Mesendoderm (in vitro differentiated cells): ENCODE measurements around the gene CPXM1.

ENCODE experiments used
- DNase-seq: peaks from one replicate; pipeline ENCODE4 v3.0.0; 2013
- H2AK5ac ChIP-seq: 2 replicates; pipeline ENCODE4 v1.6.1; 2013; ENCODE audit warnings: low read length, inconsistent platforms
- H2BK120ac ChIP-seq: 2 replicates; pipeline ENCODE4 v1.6.1; 2013; ENCODE audit warnings: low read depth, mild to moderate bottlenecking, low read length, moderate library complexity, mixed read lengths
- H2BK15ac ChIP-seq: replicated peaks from 2 replicates; pipeline ENCODE4 v1.6.1; 2013; ENCODE audit warnings: low read depth, mild to moderate bottlenecking, moderate library complexity
- H2BK5ac ChIP-seq: 2 replicates; pipeline ENCODE4 v1.6.1; 2013; ENCODE audit warnings: low read length, inconsistent platforms
- H3K18ac ChIP-seq: 2 replicates; pipeline ENCODE4 v1.6.1; 2013; ENCODE audit warnings: mild to moderate bottlenecking, low read length, mixed read lengths
- H3K23ac ChIP-seq: one replicate; pipeline ENCODE4 v1.6.1; 2013; ENCODE audit warnings: low read length
- H3K27ac ChIP-seq: 2 replicates; pipeline ENCODE4 v1.5.1; 2013; ENCODE audit warnings: low read depth, mild to moderate bottlenecking, inconsistent platforms, low read length, moderate library complexity
- H3K27me3 ChIP-seq: 2 replicates; pipeline ENCODE4 v1.6.1; 2013; ENCODE audit warnings: low read length, control low read depth, mild to moderate bottlenecking, inconsistent platforms; ENCODE audit not compliant: insufficient read depth, poor library complexity
- H3K36me3 ChIP-seq: 2 replicates; pipeline ENCODE4 v1.6.1; 2013; ENCODE audit warnings: low read length, inconsistent platforms; ENCODE audit not compliant: control insufficient read depth, insufficient read depth
- H3K4ac ChIP-seq: one replicate; pipeline ENCODE4 v1.6.1; 2013; ENCODE audit warnings: low read depth, mild to moderate bottlenecking, low read length, moderate library complexity
- H3K4me1 ChIP-seq: 2 replicates; pipeline ENCODE4 v1.6.1; 2013; ENCODE audit warnings: low read depth, low read length, inconsistent platforms; ENCODE audit not compliant: control insufficient read depth
- H3K4me2 ChIP-seq: 2 replicates; pipeline ENCODE4 v1.6.1; 2013; ENCODE audit warnings: low read length
- H3K4me3 ChIP-seq: 2 replicates; pipeline ENCODE4 v1.5.1; 2013; ENCODE audit warnings: mild to moderate bottlenecking, low read length
- H3K56ac ChIP-seq: one replicate; pipeline ENCODE4 v1.6.1; 2013; ENCODE audit warnings: low read length
- H3K79me1 ChIP-seq: 2 replicates; pipeline ENCODE4 v1.6.1; 2013; ENCODE audit warnings: low read length, inconsistent platforms
- H3K79me2 ChIP-seq: 2 replicates; pipeline ENCODE4 v1.6.1; 2013; ENCODE audit warnings: mild to moderate bottlenecking, low read length; ENCODE audit not compliant: control insufficient read depth, insufficient read depth
- H3K9ac ChIP-seq: 2 replicates; pipeline ENCODE4 v1.6.1; 2013; ENCODE audit warnings: low read length, inconsistent platforms
- H4K5ac ChIP-seq: one replicate; pipeline ENCODE4 v1.6.1; 2013; ENCODE audit warnings: low read length
- H4K8ac ChIP-seq: one replicate; pipeline ENCODE4 v1.6.1; 2013; ENCODE audit warnings: low read depth, mild to moderate bottlenecking, control low read depth, low read length, moderate library complexity
- WGBS: extraction: QIAGEN DNeasy Blood & Tissue Kit; methylation state at CpG from one replicate; pipeline ENCODE4 v1.1.7; 2013; ENCODE audit warnings: low lambda C conversion rate, missing lambda C conversion rate; ENCODE audit not compliant: insufficient coverage; ENCODE audit errors: extremely low coverage; 5-methylcytosine and 5-hydroxymethylcytosine counted together

Gene CPXM1

GRCh38 chr20:2837221-2837960, 37.0 kb upstream of the CPXM1 start:
- no CpG with 5 or more reads among the region's 6 CpGs for WGBS
- Histone ChIP-seq H2BK120ac (no peak overlapping the region), H3K27ac (no peak overlapping the region), H3K27me3 (no peaks in the 10 kb centered on the region), H3K18ac (no peak overlapping the region), H2BK5ac (no peak overlapping the region), H3K56ac (no peak overlapping the region), H3K4me1 (no peaks in the 10 kb centered on the region), H3K36me3 (no peaks in the 10 kb centered on the region), H3K4ac (no peak overlapping the region), H2BK15ac (no peak overlapping the region), H4K8ac (no peak overlapping the region), H3K79me1 (no peaks in the 10 kb centered on the region), H3K4me2 (no peak overlapping the region), H4K5ac (no peak overlapping the region), H3K79me2 (no peaks in the 10 kb centered on the region), H3K4me3 (no peak overlapping the region), H2AK5ac (no peak overlapping the region), H3K9ac (no peak overlapping the region), H3K23ac (no peak overlapping the region)
- no peak for DNase-seq

GRCh38 chr20:2836035-2836434, 35.6 kb upstream of the CPXM1 start:
- Histone ChIP-seq H3K27me3 (no peaks in the 10 kb centered on the region), H3K4ac (no peak overlapping the region), H3K79me2 (no peaks in the 10 kb centered on the region), H2BK5ac (no peak overlapping the region), H3K36me3 (no peaks in the 10 kb centered on the region), H3K9ac (no peak overlapping the region), H3K27ac (no peak overlapping the region), H2BK120ac (no peak overlapping the region), H3K4me3 (no peak overlapping the region), H4K8ac (no peak overlapping the region), H2BK15ac (no peak overlapping the region), H3K18ac (no peak overlapping the region), H3K56ac (no peak overlapping the region), H3K4me1 (no peaks in the 10 kb centered on the region), H4K5ac (no peak overlapping the region), H3K4me2 (no peak overlapping the region), H3K23ac (no peak overlapping the region), H2AK5ac (no peak overlapping the region), H3K79me1 (no peaks in the 10 kb centered on the region)
- DNase-seq: no peak
- WGBS: no CpG with 5 or more reads among the region's 5 CpGs

GRCh38 chr20:2835331-2835796, 34.9 kb upstream of the CPXM1 start:
- H3K9ac ChIP-seq: no peak overlapping the region
- no peaks in the 10 kb centered on the region for H3K36me3 ChIP-seq
- no peaks in the 10 kb centered on the region for H3K27me3 ChIP-seq
- no peaks in the 10 kb centered on the region for H3K79me2 ChIP-seq
- no peak overlapping the region for H3K56ac ChIP-seq
- H2AK5ac ChIP-seq: no peak overlapping the region
- no peak overlapping the region for H4K5ac ChIP-seq
- H3K4ac ChIP-seq: no peak overlapping the region
- H3K79me1 ChIP-seq: no peaks in the 10 kb centered on the region
- DNase-seq: no peak
- H3K27ac ChIP-seq: no peak overlapping the region
- no peaks in the 10 kb centered on the region for H3K4me1 ChIP-seq
- H2BK15ac ChIP-seq: no peak overlapping the region
- H3K4me2 ChIP-seq: no peak overlapping the region
- no peak overlapping the region for H2BK5ac ChIP-seq
- no CpG with 5 or more reads among the region's 6 CpGs for WGBS
- no peak overlapping the region for H3K18ac ChIP-seq
- H3K23ac ChIP-seq: no peak overlapping the region
- H2BK120ac ChIP-seq: no peak overlapping the region
- no peak overlapping the region for H3K4me3 ChIP-seq
- H4K8ac ChIP-seq: no peak overlapping the region

- no peak overlapping the region for H2BK120ac ChIP-seq
- no peak overlapping the region for H4K5ac ChIP-seq
- H3K79me1 ChIP-seq: no peaks in the 10 kb centered on the region
- no peak overlapping the region for H3K4ac ChIP-seq
- H3K27ac ChIP-seq: no peak overlapping the region
- no peak overlapping the region for H2BK5ac ChIP-seq
- no peak overlapping the region for H3K4me3 ChIP-seq
- WGBS: no CpG with 5 or more reads among the region's 14 CpGs
- no peaks in the 10 kb centered on the region for H3K79me2 ChIP-seq
- H2AK5ac ChIP-seq: no peak overlapping the region
- no peak overlapping the region for H3K23ac ChIP-seq
- H3K18ac ChIP-seq: no peak overlapping the region
- H3K4me2 ChIP-seq: no peak overlapping the region
- no peak overlapping the region for H3K9ac ChIP-seq
- no peaks in the 10 kb centered on the region for H3K4me1 ChIP-seq
- no peak overlapping the region for H4K8ac ChIP-seq
- no peak overlapping the region for H3K56ac ChIP-seq
- H3K36me3 ChIP-seq: no peaks in the 10 kb centered on the region
- H3K27me3 ChIP-seq: no peaks in the 10 kb centered on the region
- H2BK15ac ChIP-seq: no peak overlapping the region
- DNase-seq: no peak
Measured at GRCh38 chr20:2834401-2835110, 34.1 kb upstream of the CPXM1 start.

- Histone ChIP-seq H2BK120ac (no peak overlapping the region), H3K56ac (no peak overlapping the region), H4K5ac (no peak overlapping the region), H3K18ac (no peak overlapping the region), H3K36me3 (no peaks in the 10 kb centered on the region), H2BK15ac (no peak overlapping the region), H3K27ac (no peak overlapping the region), H2AK5ac (no peak overlapping the region), H3K79me1 (no peaks in the 10 kb centered on the region), H3K79me2 (no peaks in the 10 kb centered on the region), H3K27me3 (no peaks in the 10 kb centered on the region), H2BK5ac (no peak overlapping the region), H3K9ac (no peak overlapping the region), H3K4ac (no peak overlapping the region), H3K4me2 (no peak overlapping the region), H4K8ac (no peak overlapping the region), H3K4me1 (no peaks in the 10 kb centered on the region), H3K4me3 (no peak overlapping the region), H3K23ac (no peak overlapping the region)
- DNase-seq: no peak
- WGBS: no CpG with 5 or more reads among the region's 1 CpG
Measured at GRCh38 chr20:2833761-2834160, 33.3 kb upstream of the CPXM1 start.
